Measurements from ENCODE around the gene SLC26A8.
"Not testable (repeated sequence)": the region's sequence is repeated elsewhere in the genome, so short reads cannot be mapped to it uniquely, and the experiment has no call there.

SLC26A8 gene

GRCh38 chr6:35941170-35941569 lies 83.3 kb downstream of the SLC26A8 start:
- not testable (repeated sequence) for FAIRE-seq

GRCh38 chr6:35940014-35940413 lies 84.4 kb downstream of the SLC26A8 start:
- not testable (repeated sequence) for FAIRE-seq

- FAIRE-seq = not testable (repeated sequence)
Observed at GRCh38 chr6:35939259-35939658, 85.2 kb downstream of the SLC26A8 start.

GRCh38 chr6:35936681-35937359 lies 87.6 kb downstream of the SLC26A8 start:
- no peak for FAIRE-seq

- FAIRE-seq = no peak
Observed at GRCh38 chr6:35935469-35935868, 89.0 kb downstream of the SLC26A8 start.

GRCh38 chr6:35933844-35934243 lies 90.6 kb downstream of the SLC26A8 start:
- no peak for FAIRE-seq

GRCh38 chr6:35931873-35932272 lies 92.6 kb downstream of the SLC26A8 start:
- FAIRE-seq = not testable (repeated sequence)

- no peak for FAIRE-seq
Observed at GRCh38 chr6:35931120-35931561, 93.3 kb downstream of the SLC26A8 start.

GRCh38 chr6:35929601-35930000 lies 94.8 kb downstream of the SLC26A8 start:
- FAIRE-seq = no peak

- FAIRE-seq = no peak
Observed at GRCh38 chr6:35926509-35927215, 97.8 kb downstream of the SLC26A8 start.

- no peak for FAIRE-seq
Observed at GRCh38 chr6:35925961-35926360, 98.5 kb downstream of the SLC26A8 start.

- FAIRE-seq = no peak
Observed at GRCh38 chr6:35924146-35924545, 100.3 kb downstream of the SLC26A8 start.

GRCh38 chr6:35922139-35922554 lies 102.3 kb downstream of the SLC26A8 start:
- no peak for FAIRE-seq

GRCh38 chr6:35920793-35921732 lies 103.4 kb downstream of the SLC26A8 start, which contains the start of gene SRPK1:
TSS of gene SRPK1 (minus strand) at chr6:35921098. CDS start at chr6:35921056, 42 bp downstream.
- FAIRE-seq = no peak

GRCh38 chr6:35919827-35920751 lies 104.4 kb downstream of the SLC26A8 start:
- FAIRE-seq = no peak

GRCh38 chr6:35919085-35919826 lies 105.2 kb downstream of the SLC26A8 start:
- FAIRE-seq = no peak

GRCh38 chr6:35916893-35917292 lies 107.5 kb downstream of the SLC26A8 start:
- not testable (repeated sequence) for FAIRE-seq

GRCh38 chr6:35916056-35916455 lies 108.4 kb downstream of the SLC26A8 start:
- no peak for FAIRE-seq

- no peak for FAIRE-seq
Observed at GRCh38 chr6:35914536-35914935, 109.9 kb downstream of the SLC26A8 start.

- no peak for FAIRE-seq
Observed at GRCh38 chr6:35911871-35912653, 112.4 kb downstream of the SLC26A8 start.

All from TTC549 (cell line).